ENCODE measurements around the gene LAMC1. TPM values are rescaled to one million over a fixed set of nuclear protein-coding genes. Genes with fewer than 3 reads are reported as not detected.

LAMC1 gene
- total and polyA plus RNA-seq, 10 of the 15 experiments (the other 5 are each of a cell fraction or from before 2014, with no cell fraction given): 4.6 to 51.4 (median 25.6) TPM

GRCh38 chr1:183027031-183027430, 3.8 kb downstream of the LAMC1 start:
- H3K79me2 ChIP-seq (ENCODE audit: control insufficient read depth, insufficient read depth, low read length): peaks cover 50% of the 10 kb centered on the region
- peak overlapping the region; percentile 47; the same call in 1 of the 2 replicates for H3K27ac ChIP-seq (ENCODE audit: control insufficient read depth, insufficient read depth)
- ChIA-PET RAD21 (ENCODE audit: unreplicated experiment) (interaction anchor here (0.6 to 5.9 kb wide), 19 partner anchors 13 to 1922 kb away, joined by 3 to 104 read pairs (median 4); no protein-coding TSS in a partner anchor), POLR2A (interaction anchor here (1.3 to 2.6 kb wide), 4 partner anchors 44 to 153 kb away, joined by 3 to 21 read pairs (median 4); no protein-coding TSS in a partner anchor), CTCF (interaction anchor here (0.7 to 6.0 kb wide), 12 partner anchors 12 to 438 kb away, joined by 3 to 58 read pairs (median 4); partner anchors contain the start of gene RNASEL), SMC1A (ENCODE audit: uncharacterized antibody, unreplicated experiment) (interaction anchor here (0.6 to 5.9 kb wide), 17 partner anchors 13 to 572 kb away, joined by 3 to 92 read pairs (median 4); no protein-coding TSS in a partner anchor)
- H3K9ac ChIP-seq (ENCODE audit: control insufficient read depth, insufficient read depth, low read length): 0 out of 2 replicates have a peak overlapping the region, but pooled peaks have one; percentile 18
- intact Hi-C loops (cut with micrococcal nuclease; ENCODE audit: unreplicated experiment): loop anchor here (2.0 to 10.0 kb wide), 3 partner anchors 22 to 448 kb away; partner anchors contain the start of gene SMG7
- no peaks in the 10 kb centered on the region for H4K20me1 ChIP-seq (ENCODE audit: control insufficient read depth, insufficient read depth)
- H3K4me3 ChIP-seq: peak overlapping the region; percentile 74
- ATAC-seq (no peak), FAIRE-seq (no peak), DNase-seq (ENCODE audit: low read depth, low spot score) (no peak)
- no peaks in the 10 kb centered on the region for H3K27me3 ChIP-seq (replicated peaks in 1 of 2; ENCODE audit: control insufficient read depth in 2 of 2, insufficient read depth in 2 of 2, low read length in 1 of 2)
- no peaks in the 10 kb centered on the region for H3K36me3 ChIP-seq (ENCODE audit: control insufficient read depth in 2 of 2, insufficient read depth in 2 of 2, low read length in 1 of 2)
- H3K4me1 ChIP-seq (ENCODE audit: control insufficient read depth, insufficient read depth, low read length): peaks cover 31% of the 10 kb centered on the region
- BruUV-seq (replicated peaks): no TSS peak
- in situ Hi-C loops (cut with MboI): no loop called here
- 32% methylated on average over 3 of the region's 3 CpGs for WGBS (ENCODE audit: insufficient coverage, insufficient replicate concordance, low lambda C conversion rate, missing lambda C conversion rate)
- peak overlapping the region; percentile 92 for H3K4me2 ChIP-seq (ENCODE audit: control insufficient read depth, insufficient read depth)
- no peaks in the 10 kb centered on the region for H3K9me3 ChIP-seq (replicated peaks; ENCODE audit: control insufficient read depth, insufficient read depth, low read length)
- H2AFZ ChIP-seq (ENCODE audit: control insufficient read depth, low read depth, low read length): no peak overlapping the region
- no peak for TF ChIP-seq PAX5 (IDR thresholded peaks at IDR 0.05; ENCODE audit: borderline replicate concordance, low read depth, low read length)
- TF ChIP-seq BMI1 (IDR thresholded peaks at IDR 0.05; ENCODE audit: borderline replicate concordance): 0 out of 2 replicates have a peak, but pooled peaks have one; percentile 14
- TF ChIP-seq KDM1A (IDR thresholded peaks at IDR 0.05; ENCODE audit: borderline replicate concordance): no peak

DNA sequence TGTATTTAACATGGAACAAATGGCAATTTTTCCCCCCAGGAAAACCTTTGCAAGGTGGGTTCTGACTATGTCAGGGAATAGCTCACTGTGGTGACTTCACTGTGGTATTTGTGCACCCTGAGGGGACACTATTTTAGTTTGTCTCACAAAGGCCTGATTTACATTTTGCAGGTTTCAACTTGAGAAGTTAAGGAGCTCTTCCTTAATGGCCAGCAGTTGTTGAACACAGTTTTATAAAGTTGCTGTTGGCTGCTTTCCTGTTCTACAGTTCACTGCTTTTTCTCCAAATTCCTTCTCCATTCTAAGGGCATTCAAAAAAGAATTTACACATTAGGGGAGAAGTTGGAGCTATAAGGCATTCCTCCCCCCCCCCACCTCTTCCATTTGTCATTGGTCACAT, 4.6 kb downstream of the LAMC1 start:
- H3K27ac ChIP-seq (ENCODE audit: control insufficient read depth, insufficient read depth): peak overlapping the region; percentile 47; the same call in 1 of the 2 replicates
- DNase-seq (ENCODE audit: low read depth, low spot score) (no peak), ATAC-seq (no peak), FAIRE-seq (no peak)
- no peaks in the 10 kb centered on the region for H3K9me3 ChIP-seq (replicated peaks; ENCODE audit: control insufficient read depth, insufficient read depth, low read length)
- ChIA-PET RAD21 (ENCODE audit: unreplicated experiment) (interaction anchor here (0.6 to 5.9 kb wide), 18 partner anchors 13 to 1923 kb away, joined by 3 to 104 read pairs (median 4); no protein-coding TSS in a partner anchor), CTCF (interaction anchor here (0.7 to 6.0 kb wide), 12 partner anchors 11 to 888 kb away, joined by 3 to 58 read pairs (median 4); no protein-coding TSS in a partner anchor), SMC1A (ENCODE audit: uncharacterized antibody, unreplicated experiment) (interaction anchor here (0.6 to 5.9 kb wide), 17 partner anchors 12 to 571 kb away, joined by 3 to 92 read pairs (median 4); no protein-coding TSS in a partner anchor), POLR2A (interaction anchor here (0.6 to 2.6 kb wide), 9 partner anchors 13 to 152 kb away, joined by 3 to 21 read pairs (median 3); no protein-coding TSS in a partner anchor)
- H4K20me1 ChIP-seq (ENCODE audit: control insufficient read depth, insufficient read depth): no peaks in the 10 kb centered on the region
- peaks cover 33% of the 10 kb centered on the region for H3K4me1 ChIP-seq (ENCODE audit: control insufficient read depth, insufficient read depth, low read length)
- H3K79me2 ChIP-seq (ENCODE audit: control insufficient read depth, insufficient read depth, low read length): peaks cover 50% of the 10 kb centered on the region
- no peak overlapping the region for H2AFZ ChIP-seq (ENCODE audit: control insufficient read depth, low read depth, low read length)
- intact Hi-C loops (cut with micrococcal nuclease; ENCODE audit: unreplicated experiment): loop anchor here (2.0 to 10.0 kb wide), 3 partner anchors 21 to 447 kb away; partner anchors contain the start of gene SMG7
- no TSS peak for BruUV-seq (replicated peaks)
- H3K27me3 ChIP-seq (replicated peaks in 1 of 2; ENCODE audit: control insufficient read depth in 2 of 2, insufficient read depth in 2 of 2, low read length in 1 of 2): no peaks in the 10 kb centered on the region
- in situ Hi-C loops (cut with MboI): no loop called here
- H3K4me2 ChIP-seq (ENCODE audit: control insufficient read depth, insufficient read depth): peak overlapping the region; percentile 92
- no peaks in the 10 kb centered on the region for H3K36me3 ChIP-seq (ENCODE audit: control insufficient read depth in 2 of 2, insufficient read depth in 2 of 2, low read length in 1 of 2)
- H3K4me3 ChIP-seq: peak overlapping the region; percentile 74; the same call in 1 of the 2 replicates
- H3K9ac ChIP-seq (ENCODE audit: control insufficient read depth, insufficient read depth, low read length): no peak overlapping the region
- TF ChIP-seq TCF3 (IDR thresholded peaks at IDR 0.05; ENCODE audit: borderline replicate concordance, insufficient read depth, low read depth, low read length): no peak
- no peak for TF ChIP-seq GABPA (IDR thresholded peaks at IDR 0.05; ENCODE audit: low read depth)
- no peak for TF ChIP-seq RELB (IDR thresholded peaks at IDR 0.05; ENCODE audit: low read depth)
- TF ChIP-seq NR2F1 (conservative IDR thresholded peaks at IDR 0.05): no peak
- no peak for TF ChIP-seq RAD51 (IDR thresholded peaks at IDR 0.05)
- no peak for TF ChIP-seq DPF2 (IDR thresholded peaks at IDR 0.05)
- no peak for TF ChIP-seq NR2C1 (IDR thresholded peaks at IDR 0.05)
- no peak for TF ChIP-seq FOXM1 (IDR thresholded peaks at IDR 0.05; ENCODE audit: low read depth, low read length)
- TF ChIP-seq NBN (IDR thresholded peaks at IDR 0.05): no peak
- no peak for TF ChIP-seq SIX5 (IDR thresholded peaks at IDR 0.05; ENCODE audit: low read depth, low read length, severe bottlenecking)
- peak; percentile 18 to 34; a peak in 1 of 4 replicates for TF ChIP-seq IKZF2 (IDR thresholded peaks at IDR 0.05)
- TF ChIP-seq MTA2 (IDR thresholded peaks at IDR 0.05; ENCODE audit: low read depth): peak; percentile 13; the same call in 1 of the 2 replicates
- no peak for TF ChIP-seq IRF4 (IDR thresholded peaks at IDR 0.05; ENCODE audit: low read depth, low read length)
- no peak for TF ChIP-seq RFX5 (IDR thresholded peaks at IDR 0.05; ENCODE audit: low read depth, low read length)
- no peak for TF ChIP-seq GATAD2B (conservative IDR thresholded peaks at IDR 0.05; ENCODE audit: low read depth)
